ENCODE data around the gene CDC6.
"Not testable (repeated sequence)": the region's sequence is repeated elsewhere in the genome, so short reads cannot be mapped to it uniquely, and the experiment has no call there.

DNA sequence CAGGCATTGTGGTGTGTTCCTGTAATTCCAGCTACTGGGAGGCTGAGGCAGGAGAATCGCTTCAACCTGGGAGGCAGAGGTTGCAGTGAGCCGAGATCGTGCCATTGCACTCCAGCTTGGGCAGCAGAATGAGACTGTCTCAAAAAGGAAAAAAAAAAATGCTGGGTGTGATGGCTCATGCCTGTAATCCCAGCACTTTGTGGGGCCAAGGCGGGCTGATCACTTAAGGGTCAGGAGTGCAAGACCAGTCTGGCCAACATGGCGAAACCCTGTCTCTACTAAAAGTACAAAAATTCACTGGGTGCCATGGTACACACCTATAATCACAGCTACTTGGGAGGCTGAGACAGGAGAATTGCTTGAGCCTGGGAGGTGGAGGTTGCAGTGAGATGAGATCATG is 17.2 kb downstream of the CDC6 start:
- TF ChIP-seq, protein P1, sequence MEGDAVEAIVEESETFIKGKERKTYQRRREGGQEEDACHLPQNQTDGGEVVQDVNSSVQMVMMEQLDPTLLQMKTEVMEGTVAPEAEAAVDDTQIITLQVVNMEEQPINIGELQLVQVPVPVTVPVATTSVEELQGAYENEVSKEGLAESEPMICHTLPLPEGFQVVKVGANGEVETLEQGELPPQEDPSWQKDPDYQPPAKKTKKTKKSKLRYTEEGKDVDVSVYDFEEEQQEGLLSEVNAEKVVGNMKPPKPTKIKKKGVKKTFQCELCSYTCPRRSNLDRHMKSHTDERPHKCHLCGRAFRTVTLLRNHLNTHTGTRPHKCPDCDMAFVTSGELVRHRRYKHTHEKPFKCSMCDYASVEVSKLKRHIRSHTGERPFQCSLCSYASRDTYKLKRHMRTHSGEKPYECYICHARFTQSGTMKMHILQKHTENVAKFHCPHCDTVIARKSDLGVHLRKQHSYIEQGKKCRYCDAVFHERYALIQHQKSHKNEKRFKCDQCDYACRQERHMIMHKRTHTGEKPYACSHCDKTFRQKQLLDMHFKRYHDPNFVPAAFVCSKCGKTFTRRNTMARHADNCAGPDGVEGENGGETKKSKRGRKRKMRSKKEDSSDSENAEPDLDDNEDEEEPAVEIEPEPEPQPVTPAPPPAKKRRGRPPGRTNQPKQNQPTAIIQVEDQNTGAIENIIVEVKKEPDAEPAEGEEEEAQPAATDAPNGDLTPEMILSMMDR (IDR thresholded peaks at IDR 0.05): not testable (repeated sequence)
- not testable (repeated sequence) for TF ChIP-seq EZH2 (IDR thresholded peaks at IDR 0.05; ENCODE audit: borderline replicate concordance, insufficient read depth, low read depth, low read length, poor library complexity, severe bottlenecking)

All from B cell (primary cell).